H1 (cell line): Measurements from ENCODE around the gene HMMR. TPM values are rescaled to one million over a fixed set of nuclear protein-coding genes. Genes with fewer than 3 reads are reported as not detected.

ENCODE experiments used
- CTCF ChIA-PET: fragments of 300-600 bp; sonication (Branson Sonifier 250); formaldehyde crosslinking; loops from one replicate; lab custom pipeline; 2021; ENCODE audit not compliant: partially characterized antibody; lab: Charles Lee
- POLR2A ChIA-PET: fragments of 300-600 bp; sonication (Branson Sonifier 250); formaldehyde crosslinking; loops from one replicate; lab custom pipeline; 2021; ENCODE audit warnings: inconsistent platforms; ENCODE audit not compliant: partially characterized antibody; lab: Charles Lee
- DNase-seq, 2 experiments: peaks; one replicate each; pipeline versions ENCODE4 v3.0.0 to v3.0.0-alpha.2; 2010 to 2022; ENCODE audit warnings: low spot score in 2 of 2, low read depth in 1 of 2, mixed read lengths in 1 of 2
- FAIRE-seq: peaks from 2 replicates; lab custom pipeline; 2011; peaks lifted over from hg19 to GRCh38; lab: Jason Lieb, UNC
- H2AFZ ChIP-seq: 2 replicates; pipeline ENCODE4 v1.8.1; 2012; ENCODE audit warnings: low read length, inconsistent platforms
- H2AK5ac ChIP-seq: 2 replicates; pipeline ENCODE4 v1.6.1; 2013; ENCODE audit warnings: low read depth, low read length
- H2BK120ac ChIP-seq: replicated peaks from 2 replicates; pipeline ENCODE3; 2013; ENCODE audit warnings: low read depth, low read length, inconsistent platforms
- H2BK12ac ChIP-seq: 2 replicates; pipeline ENCODE4 v1.6.1; 2013; ENCODE audit warnings: low read depth, low read length
- H2BK15ac ChIP-seq: 2 replicates; pipeline ENCODE4 v1.6.1; 2013; ENCODE audit warnings: low read length
- H2BK20ac ChIP-seq: 2 replicates; pipeline ENCODE4 v1.6.1; 2013; ENCODE audit warnings: low read length
- H2BK5ac ChIP-seq: 2 replicates; pipeline ENCODE4 v1.6.1; 2013; ENCODE audit warnings: low read depth, low read length
- H3K14ac ChIP-seq: 2 replicates; pipeline ENCODE4 v1.6.1; 2013; ENCODE audit warnings: inconsistent platforms; ENCODE audit not compliant: insufficient read length
- H3K18ac ChIP-seq: 2 replicates; pipeline ENCODE4 v1.6.1; 2013; ENCODE audit warnings: low read length; ENCODE audit errors: extremely low read depth
- H3K23ac ChIP-seq: 2 replicates; pipeline ENCODE4 v1.6.1; 2013; ENCODE audit warnings: inconsistent platforms; ENCODE audit not compliant: insufficient read length
- H3K23me2 ChIP-seq: 2 replicates; pipeline ENCODE4 v1.6.1; 2013; ENCODE audit warnings: low read depth, low read length
- H3K27ac ChIP-seq: 2 replicates; pipeline ENCODE4 v1.6.1; 2011; ENCODE audit warnings: low read depth, low read length, inconsistent platforms
- H3K27me3 ChIP-seq, 4 experiments: replicated peaks in 1 of 4; 1 replicate in 1 of 4; 2 replicates in 3 of 4; pipeline versions ENCODE4 v1.6.1 to v1.8.1; 2011 to 2013; ENCODE audit warnings: low read length in 3 of 4, mild to moderate bottlenecking in 3 of 4, inconsistent platforms in 2 of 4, mixed read lengths in 2 of 4, moderate library complexity in 1 of 4; ENCODE audit not compliant: control insufficient read depth in 3 of 4, insufficient read depth in 3 of 4; ENCODE audit errors: extremely low read depth in 1 of 4
- H3K36me3 ChIP-seq, 4 experiments: 2 replicates each; pipeline versions ENCODE4 v1.6.1 to v1.8.1; 2011 to 2013; ENCODE audit warnings: mild to moderate bottlenecking in 4 of 4, low read length in 3 of 4, moderate library complexity in 2 of 4, control low read depth in 1 of 4, inconsistent platforms in 1 of 4; ENCODE audit not compliant: insufficient read depth in 4 of 4, control insufficient read depth in 2 of 4
- H3K4ac ChIP-seq: replicated peaks from 2 replicates; pipeline ENCODE3; 2013; ENCODE audit warnings: low read length, low read depth, mixed read lengths, inconsistent platforms; ENCODE audit not compliant: insufficient read length
- H3K4me1 ChIP-seq, 4 experiments: replicated peaks in 1 of 4; 1 replicate in 1 of 4; 2 replicates in 3 of 4; pipeline versions ENCODE4 v1.6.1 to v1.8.1; 2011 to 2013; ENCODE audit warnings: low read length in 3 of 4, inconsistent platforms in 2 of 4, mixed read lengths in 1 of 4; ENCODE audit not compliant: insufficient read depth in 4 of 4, control insufficient read depth in 3 of 4
- H3K4me2 ChIP-seq, 2 experiments: 2 replicates each; pipeline versions ENCODE4 v1.6.1 to v1.8.1; 2011 to 2013; ENCODE audit warnings: low read depth in 2 of 2, low read length in 2 of 2, control low read depth in 1 of 2, inconsistent platforms in 1 of 2, mild to moderate bottlenecking in 1 of 2; ENCODE audit not compliant: insufficient read depth in 1 of 2
- H3K4me3 ChIP-seq, 4 experiments: fragments of 200-600, 300-600 bp in 1 of 4; sonication (generic), shearing (Covaris generic), sonication (Bioruptor Twin) in 1 of 4; 2 replicates each; pipeline versions ENCODE4 v1.5.1 to v1.8.1; 2011 to 2016; ENCODE audit warnings: low read length in 4 of 4, low read depth in 3 of 4, control low read depth in 2 of 4, inconsistent platforms in 2 of 4, mild to moderate bottlenecking in 2 of 4, mixed read lengths in 1 of 4, moderate library complexity in 1 of 4; ENCODE audit not compliant: insufficient read depth in 2 of 4; ENCODE audit errors: extremely low read depth in 1 of 4
- H3K56ac ChIP-seq: replicated peaks from 2 replicates; pipeline ENCODE3; 2013; ENCODE audit warnings: low read depth, mild to moderate bottlenecking, mixed read lengths, low read length, inconsistent platforms; ENCODE audit not compliant: insufficient read length
- H3K79me1 ChIP-seq: 2 replicates; pipeline ENCODE4 v1.6.1; 2013; ENCODE audit warnings: low read depth, low read length, control low read depth
- H3K79me2 ChIP-seq, 2 experiments: 2 replicates each; pipeline versions ENCODE4 v1.6.1 to v1.8.1; 2012 to 2013; ENCODE audit warnings: low read length in 2 of 2, mild to moderate bottlenecking in 2 of 2, inconsistent platforms in 1 of 2; ENCODE audit not compliant: insufficient read depth in 2 of 2, control insufficient read depth in 1 of 2
- H3K9ac ChIP-seq, 4 experiments: replicated peaks in 1 of 4; 1 replicate in 1 of 4; 2 replicates in 3 of 4; pipeline versions ENCODE4 v1.6.1 to v1.8.1; 2011 to 2013; ENCODE audit warnings: low read depth in 3 of 4, low read length in 3 of 4, control low read depth in 2 of 4, mild to moderate bottlenecking in 2 of 4, moderate library complexity in 2 of 4, inconsistent platforms in 1 of 4; ENCODE audit errors: extremely low read depth in 1 of 4
- H3K9me3 ChIP-seq, 2 experiments: 2 replicates each; pipeline versions ENCODE4 v1.6.1 to v1.8.1; 2012 to 2013; ENCODE audit warnings: mild to moderate bottlenecking in 2 of 2, moderate library complexity in 2 of 2, control low read depth in 1 of 2, inconsistent platforms in 1 of 2, low read depth in 1 of 2, low read length in 1 of 2, mixed read lengths in 1 of 2; ENCODE audit not compliant: insufficient read depth in 2 of 2
- H4K20me1 ChIP-seq, 2 experiments: replicated peaks in 1 of 2; 2 replicates each; pipeline versions ENCODE3 to v1.8.1; 2011 to 2013; ENCODE audit warnings: inconsistent platforms in 2 of 2, low read length in 2 of 2, mild to moderate bottlenecking in 1 of 2; ENCODE audit not compliant: insufficient read depth in 2 of 2, control insufficient read depth in 1 of 2
- H4K5ac ChIP-seq: 2 replicates; pipeline ENCODE4 v1.6.1; 2013; ENCODE audit warnings: low read length, low read depth, mixed read lengths, inconsistent platforms; ENCODE audit not compliant: insufficient read length
- H4K8ac ChIP-seq: 2 replicates; pipeline ENCODE4 v1.8.0; 2013; ENCODE audit warnings: mild to moderate bottlenecking, moderate library complexity, low read length, inconsistent platforms; ENCODE audit not compliant: insufficient read depth; ENCODE audit errors: extremely low read depth
- H4K91ac ChIP-seq: replicated peaks from 2 replicates; pipeline ENCODE3; 2013; ENCODE audit warnings: low read length, mixed read lengths, inconsistent platforms; ENCODE audit not compliant: insufficient read length
- ASH2L ChIP-seq: fragments of 200-600, 300-600 bp; sonication (generic); IDR thresholded peaks from one replicate; pipeline ENCODE4 v1.7.1; 2017; ENCODE audit warnings: low read length
- ATF3 ChIP-seq: IDR thresholded peaks from 2 replicates; pipeline ENCODE4 v1.6.1; 2011; ENCODE audit warnings: low read depth, mild to moderate bottlenecking, low read length; ENCODE audit not compliant: insufficient read depth
- MAX ChIP-seq: IDR thresholded peaks from 2 replicates; pipeline ENCODE4 v1.6.1; 2012; ENCODE audit warnings: inconsistent platforms
- RAD21 ChIP-seq, 2 experiments: IDR thresholded peaks in 1 of 2; conservative IDR thresholded peaks in 1 of 2; 2 replicates each; pipeline ENCODE4 v1.6.1; 2011; ENCODE audit warnings: low read depth in 2 of 2, low read length in 2 of 2, improper control_type of control experiment in 1 of 2, inconsistent platforms in 1 of 2, mild to moderate bottlenecking in 1 of 2, moderate library complexity in 1 of 2
- SP4 ChIP-seq: IDR thresholded peaks from 2 replicates; pipeline ENCODE4 v1.6.1; 2012; ENCODE audit warnings: low read length, inconsistent platforms
- WGBS, 2 experiments: shearing (Covaris generic) in 1 of 2; methylation state at CpG; one replicate each; pipeline versions ENCODE4 v1.1.6 to v1.1.7; 2013 to 2015; ENCODE audit warnings: low lambda C conversion rate in 2 of 2, mixed read lengths in 2 of 2, inconsistent platforms in 1 of 2, low coverage in 1 of 2, missing lambda C conversion rate in 1 of 2; ENCODE audit not compliant: insufficient replicate concordance in 2 of 2, insufficient coverage in 1 of 2, insufficient read length in 1 of 2; ENCODE audit errors: extremely low coverage in 1 of 2, missing lambda C conversion rate in 1 of 2; 5-methylcytosine and 5-hydroxymethylcytosine counted together
- polyA plus RNA-seq, 7 experiments: library from polyadenylated mRNA; depleted of rRNA in 3 of 7; stranded (reverse) in 5 of 7; unstranded in 2 of 7; fragments of >200 nt in 5 of 7; fragments of 200-250 nt in 2 of 7; gene quantifications; 1 replicate in 5 of 7; 2 replicates in 1 of 7; 4 replicates in 1 of 7; pipeline versions ENCODE4 v1.2.1 to v1.2.3, GENCODE V29; 2011 to 2013; ENCODE audit warnings: missing spikeins in 2 of 7, mixed read lengths in 2 of 7
- total RNA-seq: library from RNA; stranded (reverse); fragmentation: NEBNext Ultra II Directional; extraction: Animal tissue kit (Norgen Biotek cat#: 25700); gene quantifications from 2 replicates; pipeline ENCODE4 v1.2.1, GENCODE V29; 2021

HMMR gene
- total and polyA plus RNA-seq, 2 of the 8 experiments (the other 6 are each of a cell fraction or from before 2014, with no cell fraction given): 17.5 to 77.3 TPM

GRCh38 chr5:163534492-163535094 lies 74.2 kb downstream of the HMMR start:
- Histone ChIP-seq H2BK15ac (no peak overlapping the region), H3K4me1 (peaks cover 2 to 27% (median 13%) of the 10 kb centered on the region in 4 experiments; a peak in 6 of 7 replicates), H3K79me2 (no peaks in the 10 kb centered on the region), H3K36me3 (no peaks in the 10 kb centered on the region), H3K4me2 (peak overlapping the region; percentile 46 to 77), H4K91ac (no peak overlapping the region), H2AFZ (no peak overlapping the region), H4K8ac (no peak overlapping the region), H3K56ac (no peak overlapping the region), H2BK20ac (no peak overlapping the region; the same call in 1 of the 2 replicates), H3K18ac (no peak overlapping the region; the same call in 1 of the 2 replicates), H3K23ac (no peak overlapping the region), H3K27ac (peak overlapping the region; percentile 20; the same call in 1 of the 2 replicates), H3K27me3 (no peaks in the 10 kb centered on the region), H3K9ac (no peak overlapping the region), H2AK5ac (no peak overlapping the region), H3K79me1 (no peaks in the 10 kb centered on the region), H3K4me3 (peak overlapping the region in 1 of 4 experiments; percentile 20; a peak in 1 of 8 replicates), H3K4ac (no peak overlapping the region), H4K20me1 (no peaks in the 10 kb centered on the region), H3K23me2 (no peaks in the 10 kb centered on the region), H4K5ac (peak overlapping the region; percentile 77), H2BK5ac (peak overlapping the region; percentile 55; the same call in 1 of the 2 replicates), H3K14ac (no peak overlapping the region), H2BK120ac (no peak overlapping the region), H3K9me3 (no peaks in the 10 kb centered on the region), H2BK12ac (no peak overlapping the region)
- 64% methylated on average over 2 of the region's 2 CpGs; no CpG with 5 or more reads in 1 of the 2 experiments for WGBS, 2 experiments
- ChIA-PET POLR2A (interaction anchor here (1.1 to 3.6 kb wide), 4 partner anchors 27 to 96 kb away, joined by 3 to 22 read pairs (median 9); partner anchors contain the start of genes HMMR, MAT2B and NUDCD2), CTCF (interaction anchor here (1.2 to 1.8 kb wide), 4 partner anchors 29 to 74 kb away, joined by 3 to 5 read pairs (median 3); partner anchors contain the start of genes HMMR and MAT2B)
- peak; percentile 97 for FAIRE-seq
- peak in 1 of 2 experiments; percentile 44 for DNase-seq
- TF ChIP-seq ASH2L: peak; percentile 49
- TF ChIP-seq RAD21 (IDR thresholded peaks at IDR 0.05 in 1 of 2, conservative IDR thresholded peaks at IDR 0.05 in 1 of 2; ENCODE audit: low read depth in 2 of 2, low read length in 2 of 2): no peak
- TF ChIP-seq MAX: peak; percentile 70
- TF ChIP-seq ATF3: peak; percentile 41; the same call in 1 of the 2 replicates
- no peak for TF ChIP-seq SP4
